ENCODE results near the gene REEP3.

The REEP3 gene

GRCh38 chr10:63515002-63515763, 6.0 kb upstream of the REEP3 start:
- DNase-seq: no peak

- DNase-seq: no peak
Observed at GRCh38 chr10:63516207-63516606, 5.0 kb upstream of the REEP3 start.

DNA sequence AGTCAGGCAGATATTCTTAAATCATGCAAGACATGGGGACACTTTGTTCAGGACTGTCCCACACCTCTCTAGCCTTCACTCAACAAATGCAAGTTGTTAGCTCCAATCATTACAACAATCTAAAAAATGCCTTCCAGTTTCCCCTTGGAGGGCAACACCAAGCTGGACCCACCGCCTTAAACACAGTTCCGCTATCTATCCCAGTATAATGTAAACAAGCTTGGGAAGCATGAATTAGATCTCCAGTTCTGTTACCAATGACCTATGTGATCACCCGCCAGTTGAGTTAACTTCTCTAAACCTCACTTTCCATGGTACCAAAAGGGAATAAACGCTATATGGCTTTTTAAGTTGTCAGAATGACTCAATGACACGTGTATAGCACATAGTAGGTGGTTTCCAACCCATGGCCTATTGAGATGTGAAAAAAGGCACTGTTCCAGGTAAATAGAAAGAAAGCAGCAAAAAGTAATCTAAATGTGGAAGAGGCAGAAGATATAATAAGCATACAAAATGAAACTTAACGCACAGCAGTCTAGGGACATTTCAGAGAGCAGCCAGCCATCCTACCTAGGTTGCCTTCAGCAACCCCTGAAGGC, 2.4 kb upstream of the REEP3 start:
- no peak for DNase-seq

- peak; percentile 28 for DNase-seq
Observed at GRCh38 chr10:63521416-63522276, 445 bp downstream of the REEP3 start.

DNA sequence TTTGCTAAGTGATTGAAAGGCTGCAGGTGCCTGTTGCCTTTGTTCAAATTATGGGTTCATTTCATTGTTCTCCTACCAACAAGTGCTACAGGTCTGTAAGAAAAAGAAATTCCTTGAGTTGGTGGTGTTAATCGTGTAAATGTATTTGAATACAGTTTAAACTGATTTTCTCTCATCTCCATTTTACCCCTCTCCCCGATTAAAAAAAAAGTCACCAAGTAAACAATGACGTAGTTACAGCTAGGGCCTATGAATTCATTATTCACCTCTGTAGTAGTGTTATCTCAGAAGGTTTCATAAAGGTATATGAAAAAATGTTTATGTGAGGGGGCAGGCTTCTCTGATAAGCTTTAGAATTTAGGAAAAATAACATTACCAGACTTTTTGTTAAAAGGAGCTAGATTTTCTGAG, 1.1 kb downstream of the REEP3 start:
- no peak for DNase-seq

DNA sequence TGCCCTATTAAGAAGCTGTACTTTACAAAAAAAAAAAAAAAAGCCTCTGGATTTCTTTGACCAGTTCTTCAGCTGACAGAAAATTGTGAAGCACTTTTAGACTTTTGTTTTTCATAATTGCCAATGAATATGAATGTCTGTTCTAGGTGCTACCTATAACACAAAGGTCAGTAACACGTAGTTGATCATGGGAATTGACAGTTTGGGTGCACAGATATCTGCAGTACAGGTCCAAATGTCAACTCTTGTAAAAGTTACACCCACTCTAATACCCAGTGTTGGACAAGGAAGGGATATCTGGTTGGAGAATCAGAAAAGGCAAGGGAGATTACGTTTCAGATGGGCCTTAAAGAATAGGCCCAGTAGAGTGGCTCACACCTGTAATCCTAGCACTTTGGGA, 1.8 kb downstream of the REEP3 start:
- DNase-seq: no peak

GRCh38 chr10:63525021-63525420, 3.8 kb downstream of the REEP3 start:
- DNase-seq: no peak

DNA sequence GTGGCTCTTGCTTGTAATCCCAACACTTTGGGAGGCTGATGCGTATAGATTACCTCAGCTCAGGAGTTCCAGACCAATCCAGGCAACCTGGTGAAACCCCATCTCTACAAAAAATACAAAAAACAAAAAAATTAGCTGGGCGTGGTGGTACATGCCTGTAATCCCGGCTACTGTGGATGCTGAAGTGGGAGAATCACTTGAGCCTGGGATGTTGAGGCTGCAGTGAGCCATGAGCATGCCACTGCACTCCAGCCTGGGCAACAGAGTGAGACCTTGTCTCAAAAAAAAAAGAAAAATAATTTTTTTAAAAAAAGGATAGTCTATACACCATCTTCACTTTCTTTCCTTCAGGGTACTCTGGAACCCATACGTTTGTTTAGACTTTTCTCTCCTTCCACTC, 6.2 kb downstream of the REEP3 start:
- no peak for DNase-seq

DNA sequence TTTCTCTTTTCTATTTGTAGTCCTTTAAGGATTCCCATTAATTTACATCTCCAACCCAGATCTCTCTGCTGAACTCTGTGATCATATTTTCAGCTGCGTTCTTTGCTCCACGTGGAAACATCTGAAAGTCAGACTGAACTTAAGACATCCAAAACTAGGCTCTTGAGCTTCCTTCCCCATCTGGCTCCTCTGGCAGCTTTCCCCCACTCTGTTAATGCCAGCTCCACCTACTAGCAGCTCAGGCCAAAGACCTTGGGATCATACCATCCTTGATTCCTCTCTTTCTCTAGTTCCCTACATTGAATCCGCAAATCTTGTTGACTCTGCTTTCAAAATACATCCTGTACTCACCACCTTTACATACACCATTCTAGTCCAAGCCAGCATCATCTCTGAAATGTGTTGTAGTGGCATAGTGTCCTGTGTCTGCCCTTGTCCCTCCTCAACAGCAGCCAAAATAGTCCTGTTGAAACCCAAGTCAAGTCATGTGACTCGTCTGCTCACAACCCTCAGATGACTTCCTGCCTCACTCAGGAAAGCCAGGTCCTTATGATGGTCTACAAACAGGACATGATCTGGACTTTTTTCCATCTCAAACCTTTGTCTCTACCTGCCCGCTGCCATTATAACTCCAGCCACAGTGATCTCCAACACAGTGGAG, 7.0 kb downstream of the REEP3 start:
- DNase-seq: no peak

- no peak for DNase-seq
Observed at GRCh38 chr10:63530409-63530808, 9.2 kb downstream of the REEP3 start.

DNA sequence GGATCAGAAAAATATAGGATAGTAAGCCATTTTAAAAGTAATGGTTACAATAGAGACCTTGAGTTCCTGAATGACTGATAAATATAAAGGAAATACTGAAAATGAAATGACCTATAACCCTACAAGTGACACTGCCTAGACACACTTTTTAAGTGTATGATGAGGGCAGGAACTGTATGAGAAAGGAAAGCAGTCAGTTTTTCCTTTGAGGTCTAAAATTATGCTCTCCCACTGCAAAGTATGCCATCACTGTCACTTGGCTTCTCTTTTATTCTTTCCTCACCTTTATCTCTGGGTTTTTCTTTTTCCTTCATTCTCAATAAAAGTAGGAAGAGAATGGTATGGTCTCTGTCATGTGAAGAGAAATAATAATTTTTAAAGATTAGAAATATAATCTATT, 13.5 kb downstream of the REEP3 start:
- no peak for DNase-seq

DNA sequence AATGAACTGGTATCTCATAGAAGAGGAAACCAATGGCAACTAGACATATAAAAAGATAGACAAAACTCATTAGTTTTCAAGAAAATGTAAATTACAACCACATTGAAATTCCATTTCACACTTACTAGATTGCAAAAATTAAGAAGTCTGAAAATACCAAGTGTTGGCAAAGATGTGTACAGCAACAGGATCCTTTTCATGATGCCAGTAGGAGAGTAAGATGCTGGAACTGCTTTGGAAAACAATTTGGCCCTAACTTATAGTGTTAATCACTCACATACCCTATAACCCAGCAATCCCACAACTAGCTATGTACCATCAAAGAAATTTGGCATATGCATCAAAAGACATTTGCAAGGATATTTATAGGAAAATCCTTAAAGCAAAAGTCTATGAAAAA, 15.5 kb downstream of the REEP3 start:
- DNase-seq: no peak

DNA sequence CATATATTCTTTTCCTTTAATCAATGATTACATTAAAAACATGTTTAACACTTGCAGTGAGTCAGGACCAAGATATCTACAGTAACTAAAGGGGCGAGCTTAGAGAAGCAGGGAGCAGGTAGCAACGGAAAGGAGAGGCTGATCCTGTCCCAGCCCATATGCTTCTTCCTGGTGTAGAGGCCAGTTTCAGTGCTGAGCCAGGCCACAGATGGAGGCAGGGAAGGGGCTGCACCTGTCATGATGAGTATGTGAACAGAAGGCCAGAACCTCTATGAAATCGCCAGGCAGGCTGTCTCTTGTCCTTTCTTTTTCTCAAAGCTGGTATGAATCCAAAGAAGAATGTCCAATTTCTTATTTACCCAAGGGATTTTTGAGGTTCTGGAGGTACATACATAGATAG, 16.3 kb downstream of the REEP3 start:
- no peak for DNase-seq

- DNase-seq: no peak
Observed at GRCh38 chr10:63539377-63539776, 18.2 kb downstream of the REEP3 start.

GRCh38 chr10:63539994-63540393, 18.8 kb downstream of the REEP3 start:
- no peak for DNase-seq

DNA sequence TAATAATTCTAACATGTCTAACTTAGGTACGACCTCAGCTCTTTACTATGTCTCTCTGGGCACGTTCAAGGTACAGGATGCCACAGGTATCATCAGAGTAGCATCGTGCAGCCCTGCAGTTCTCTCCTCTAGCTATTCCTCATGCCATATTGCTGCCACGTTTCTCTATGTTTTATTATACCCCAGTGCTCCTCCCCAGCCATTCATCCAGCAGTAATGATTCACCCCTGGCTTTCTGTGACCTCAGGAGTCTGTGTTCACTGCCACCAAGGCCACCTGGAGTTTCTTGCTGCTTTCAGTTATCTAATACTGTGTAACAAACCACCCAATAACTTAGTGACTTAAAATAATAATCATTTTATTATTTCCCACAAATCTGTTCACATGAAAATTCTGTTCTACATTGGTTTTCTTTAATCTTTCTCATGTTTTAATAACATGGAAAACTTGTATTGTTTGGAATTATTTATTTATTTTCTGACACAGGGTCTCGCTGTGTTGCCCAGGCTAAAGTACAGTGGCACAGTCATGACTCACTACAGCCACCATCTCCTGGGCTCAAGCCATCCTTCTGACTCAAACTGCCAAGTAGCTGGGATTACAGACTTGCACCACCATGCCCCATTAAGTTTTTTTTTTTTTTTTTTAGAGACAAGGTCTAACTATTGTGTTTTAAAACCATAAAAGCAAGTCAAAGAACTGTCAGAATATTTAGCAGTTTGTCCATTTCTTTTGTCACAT, 21.8 kb downstream of the REEP3 start:
- DNase-seq: no peak

- no peak for DNase-seq
Observed at GRCh38 chr10:63543576-63543962, 22.4 kb downstream of the REEP3 start.

- DNase-seq: no peak
Observed at GRCh38 chr10:63544418-63544817, 23.2 kb downstream of the REEP3 start.

GRCh38 chr10:63547628-63548360, 26.6 kb downstream of the REEP3 start:
- no peak for DNase-seq

GRCh38 chr10:63548860-63549259, 27.7 kb downstream of the REEP3 start:
- DNase-seq: no peak

GRCh38 chr10:63549810-63550209, 28.6 kb downstream of the REEP3 start:
- no peak for DNase-seq

DNA sequence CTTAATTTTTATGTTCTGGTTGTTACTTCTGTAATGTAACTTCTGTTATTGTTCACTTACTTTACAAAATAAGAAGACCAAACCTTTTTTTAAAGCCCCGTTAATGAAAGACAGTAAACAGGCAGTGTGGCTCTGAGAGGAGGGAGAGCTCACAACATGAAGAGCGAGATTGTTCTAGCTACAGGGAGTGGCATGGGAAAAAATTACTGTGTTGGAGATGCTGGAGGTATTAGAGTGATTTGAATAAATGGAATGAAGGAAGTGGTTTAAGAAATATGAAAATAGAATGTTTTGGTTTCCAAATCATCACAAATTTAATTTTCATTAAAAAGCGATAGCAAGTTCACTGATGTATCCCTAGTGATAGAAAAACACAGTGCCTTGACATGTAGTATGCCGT, 31.8 kb downstream of the REEP3 start:
- no peak for DNase-seq

All from activated T-cell treated with anti-CD3 and anti-CD28 coated beads for 4 hours (primary cell).